Stimulated activated CD8-positive, alpha-beta memory T cell treated with anti-CD3 and anti-CD28 coated beads, Interleukin-15, amount 100 ng/mL, for 1 hour (primary cell): ENCODE data around the gene CAPN11.
"Not testable (repeated sequence)": the region's sequence is repeated elsewhere in the genome, so short reads cannot be mapped to it uniquely, and the experiment has no call there.

Experiments used
- DNase-seq: peaks from one replicate; pipeline ENCODE4 v3.0.0-alpha.2; 2020; ENCODE audit warnings: low read depth

CAPN11 gene

GRCh38 chr6:44131892-44132291 lies 26.7 kb upstream of the CAPN11 start:
- DNase-seq: no peak

GRCh38 chr6:44132476-44132875 lies 26.1 kb upstream of the CAPN11 start:
- no peak for DNase-seq

- no peak for DNase-seq
Measured at GRCh38 chr6:44133003-44133931, 25.4 kb upstream of the CAPN11 start.

GRCh38 chr6:44133981-44134711 lies 24.5 kb upstream of the CAPN11 start:
- no peak for DNase-seq

- DNase-seq: no peak
Measured at GRCh38 chr6:44135173-44135758, 23.4 kb upstream of the CAPN11 start.

- no peak for DNase-seq
Measured at GRCh38 chr6:44135875-44136274, 22.7 kb upstream of the CAPN11 start.

- no peak for DNase-seq
Measured at GRCh38 chr6:44138717-44139350, 19.8 kb upstream of the CAPN11 start.

GRCh38 chr6:44139351-44139743 lies 19.3 kb upstream of the CAPN11 start:
- no peak for DNase-seq

GRCh38 chr6:44142835-44143234 lies 15.8 kb upstream of the CAPN11 start:
- no peak for DNase-seq

- no peak for DNase-seq
Measured at GRCh38 chr6:44143731-44144130, 14.9 kb upstream of the CAPN11 start.

GRCh38 chr6:44144536-44144935 lies 14.1 kb upstream of the CAPN11 start:
- not testable (repeated sequence) for DNase-seq

- DNase-seq: no peak
Measured at GRCh38 chr6:44145839-44146238, 12.8 kb upstream of the CAPN11 start.

GRCh38 chr6:44146685-44147084 lies 11.9 kb upstream of the CAPN11 start:
- no peak for DNase-seq

GRCh38 chr6:44147256-44147655 lies 11.4 kb upstream of the CAPN11 start:
- DNase-seq: no peak

GRCh38 chr6:44148306-44148705 lies 10.3 kb upstream of the CAPN11 start:
- no peak for DNase-seq

GRCh38 chr6:44149369-44150012 lies 9.1 kb upstream of the CAPN11 start:
- DNase-seq: no peak

- DNase-seq: no peak
Measured at GRCh38 chr6:44150317-44150917, 8.2 kb upstream of the CAPN11 start.

- DNase-seq: peak; percentile 61
Measured at GRCh38 chr6:44151348-44152108, 7.1 kb upstream of the CAPN11 start.

GRCh38 chr6:44152109-44152461 lies 6.5 kb upstream of the CAPN11 start:
- DNase-seq: no peak

GRCh38 chr6:44152533-44152932 lies 6.1 kb upstream of the CAPN11 start:
- no peak for DNase-seq

- DNase-seq: no peak
Measured at GRCh38 chr6:44154067-44154466, 4.6 kb upstream of the CAPN11 start.
